IMR-90 (cell line): ENCODE results near the gene FGF6. TPM values are rescaled to one million over a fixed set of nuclear protein-coding genes. Genes with fewer than 3 reads are reported as not detected.
"Not testable (repeated sequence)": the region's sequence is repeated elsewhere in the genome, so short reads cannot be mapped to it uniquely, and the experiment has no call there.

Source experiments
- ATAC-seq: fragments of 200-7000 bp; cut with Tn5 transposase; 2 replicates; pipeline ENCODE4 v1.9.1; 2020; ENCODE audit warnings: low read depth, mild to moderate bottlenecking, moderate library complexity
- BruUV-seq: library from RNA; stranded (reverse); fragments of 400-500 nt; replicated peaks from 2 replicates; lab custom pipeline; 2021; lab: Mats Ljungman, UMichigan
- CTCF ChIA-PET: fragments of 300-600 bp; formaldehyde crosslinking; extraction: SDS; loops from one replicate; lab custom pipeline; 2021; ENCODE audit warnings: antibody characterized with exemption; lab: Yijun Ruan, JAX
- POLR2A ChIA-PET: fragments of 300-600 bp; sonication (Branson Sonifier 250); formaldehyde crosslinking; loops from one replicate; lab custom pipeline; 2022; ENCODE audit warnings: antibody characterized with exemption; ENCODE audit not compliant: unreplicated experiment; lab: Charles Lee
- DNase-seq: peaks from one replicate; pipeline ENCODE4 v3.0.0; 2013
- H2AFZ ChIP-seq: replicated peaks from 2 replicates; pipeline ENCODE3; 2013; ENCODE audit warnings: low read length, mild to moderate bottlenecking; ENCODE audit not compliant: poor library complexity
- H2AK5ac ChIP-seq: 2 replicates; pipeline ENCODE4 v1.6.1; 2013; ENCODE audit warnings: low read depth, low read length, inconsistent platforms
- H2AK9ac ChIP-seq: replicated peaks from 2 replicates; pipeline ENCODE3; 2013; ENCODE audit warnings: mild to moderate bottlenecking, low read depth, low read length, moderate library complexity; ENCODE audit not compliant: poor library complexity
- H2BK120ac ChIP-seq: 2 replicates; pipeline ENCODE4 v1.6.1; 2013; ENCODE audit warnings: low read depth, low read length, inconsistent platforms
- H2BK15ac ChIP-seq: 3 replicates; pipeline ENCODE4 v1.6.1; 2013; ENCODE audit warnings: low read depth, low read length, inconsistent platforms
- H2BK20ac ChIP-seq: 2 replicates; pipeline ENCODE4 v1.6.1; 2013; ENCODE audit warnings: low read depth, mild to moderate bottlenecking, inconsistent platforms, low read length, moderate library complexity
- H2BK5ac ChIP-seq: 2 replicates; pipeline ENCODE4 v1.6.1; 2013; ENCODE audit warnings: mild to moderate bottlenecking, low read depth, low read length, inconsistent platforms; ENCODE audit not compliant: poor library complexity, severe bottlenecking
- H3K14ac ChIP-seq: replicated peaks from 2 replicates; pipeline ENCODE4 v1.6.1; 2013; ENCODE audit warnings: low read depth, low read length, inconsistent platforms
- H3K18ac ChIP-seq: 2 replicates; pipeline ENCODE4 v1.6.1; 2013; ENCODE audit warnings: low read depth, low read length, control low read depth
- H3K23ac ChIP-seq: 2 replicates; pipeline ENCODE4 v1.6.1; 2013; ENCODE audit warnings: low read depth, low read length, inconsistent platforms
- H3K27ac ChIP-seq: 2 replicates; pipeline ENCODE4 v1.5.1; 2013; ENCODE audit warnings: mild to moderate bottlenecking, control low read depth, low read length; ENCODE audit not compliant: insufficient read depth
- H3K27me3 ChIP-seq: 2 replicates; pipeline ENCODE4 v1.6.1; 2013; ENCODE audit warnings: low read length; ENCODE audit not compliant: control insufficient read depth, insufficient read depth
- H3K36me3 ChIP-seq: 2 replicates; pipeline ENCODE4 v1.6.1; 2013; ENCODE audit warnings: low read length, mixed read lengths; ENCODE audit not compliant: control insufficient read depth, insufficient read depth
- H3K4ac ChIP-seq: 2 replicates; pipeline ENCODE4 v1.6.1; 2013; ENCODE audit warnings: low read depth, low read length, inconsistent platforms
- H3K4me1 ChIP-seq: 2 replicates; pipeline ENCODE4 v1.6.1; 2013; ENCODE audit warnings: low read length, mixed read lengths; ENCODE audit not compliant: control insufficient read depth, insufficient read depth
- H3K4me2 ChIP-seq: 2 replicates; pipeline ENCODE4 v1.6.1; 2013; ENCODE audit warnings: low read depth, mild to moderate bottlenecking, control low read depth, low read length, moderate library complexity
- H3K4me3 ChIP-seq: 2 replicates; pipeline ENCODE4 v1.5.1; 2013; ENCODE audit warnings: low read depth, mild to moderate bottlenecking, control low read depth, low read length, moderate library complexity; ENCODE audit not compliant: insufficient read depth
- H3K56ac ChIP-seq: 2 replicates; pipeline ENCODE4 v1.6.1; 2013; ENCODE audit warnings: low read length, inconsistent platforms; ENCODE audit not compliant: insufficient read depth; ENCODE audit errors: extremely low read depth
- H3K79me1 ChIP-seq, 2 experiments: 2 replicates each; pipeline ENCODE4 v1.6.1; 2013; ENCODE audit warnings: low read length in 2 of 2, inconsistent platforms in 1 of 2, low read depth in 1 of 2
- H3K9ac ChIP-seq: 2 replicates; pipeline ENCODE4 v1.6.1; 2013; ENCODE audit warnings: low read depth, low read length, control low read depth
- H3K9me1 ChIP-seq: 2 replicates; pipeline ENCODE4 v1.6.1; 2013; ENCODE audit warnings: low read length, inconsistent platforms; ENCODE audit not compliant: insufficient read depth
- H3K9me3 ChIP-seq: 2 replicates; pipeline ENCODE4 v1.6.1; 2013; ENCODE audit warnings: low read length; ENCODE audit not compliant: control insufficient read depth, insufficient read depth
- H4K20me1 ChIP-seq: 2 replicates; pipeline ENCODE4 v1.6.1; 2013; ENCODE audit warnings: low read length, inconsistent platforms; ENCODE audit not compliant: insufficient read depth
- H4K5ac ChIP-seq: 2 replicates; pipeline ENCODE4 v1.6.1; 2013; ENCODE audit warnings: mild to moderate bottlenecking, low read depth, low read length, control low read depth
- H4K8ac ChIP-seq, 2 experiments: 2 replicates each; pipeline ENCODE4 v1.6.1; 2013; ENCODE audit warnings: low read depth in 2 of 2, low read length in 2 of 2, control low read depth in 1 of 2, inconsistent platforms in 1 of 2
- H4K91ac ChIP-seq: 2 replicates; pipeline ENCODE4 v1.6.1; 2013; ENCODE audit warnings: low read depth, low read length, inconsistent platforms; ENCODE audit not compliant: insufficient read depth
- BHLHE40 ChIP-seq: fragments of 150-350 bp; IDR thresholded peaks from 2 replicates; pipeline ENCODE4 v1.6.1; 2016; ENCODE audit warnings: mild to moderate bottlenecking, low read depth, low read length
- CEBPB ChIP-seq: IDR thresholded peaks from 2 replicates; pipeline ENCODE4 v1.6.1; 2012; ENCODE audit warnings: low read depth, low read length, improper control_type of control experiment
- CHD1 ChIP-seq: IDR thresholded peaks from 2 replicates; pipeline ENCODE4 v1.6.1; 2012; ENCODE audit warnings: low read depth, low read length, improper control_type of control experiment
- ELK1 ChIP-seq: fragments of 150-350 bp; IDR thresholded peaks from 2 replicates; pipeline ENCODE4 v1.6.1; 2016; ENCODE audit warnings: low read depth, mild to moderate bottlenecking, low read length, moderate library complexity, borderline replicate concordance
- MXI1 ChIP-seq: IDR thresholded peaks from 2 replicates; pipeline ENCODE4 v1.6.1; 2012; ENCODE audit warnings: low read depth, mild to moderate bottlenecking, low read length, moderate library complexity, borderline replicate concordance
- RCOR1 ChIP-seq: IDR thresholded peaks from 2 replicates; pipeline ENCODE4 v1.6.1; 2012; ENCODE audit warnings: mild to moderate bottlenecking, low read length, improper control_type of control experiment; ENCODE audit not compliant: insufficient replicate concordance
- WGBS, 2 experiments: methylation state at CpG; one replicate each; pipeline versions ENCODE4 v1.1.5 to v1.1.7; 2013; ENCODE audit warnings: missing lambda C conversion rate in 2 of 2; ENCODE audit not compliant: insufficient read length in 1 of 2; ENCODE audit errors: extremely low coverage in 2 of 2; 5-methylcytosine and 5-hydroxymethylcytosine counted together
- dilution Hi-C: fragments of 300-500 bp; cut with HindIII; formaldehyde crosslinking; loops from one replicate; pipeline ENCODE4 v1.14.3; 2018; ENCODE audit warnings: low sequenced_read_pairs; ENCODE audit not compliant: unreplicated experiment
- in situ Hi-C: fragments of 300-500 bp; cut with MboI; formaldehyde crosslinking; loops from 3 replicates; pipeline ENCODE4 v1.14.3; 2019; ENCODE audit warnings: low sequenced_read_pairs, inconsistent platforms, mixed read lengths
- intact Hi-C: fragments of 100-400 bp; cut with micrococcal nuclease; formaldehyde crosslinking; loops from 2 replicates; pipeline ENCODE4 v1.10.0; 2022
- polyA plus RNA-seq, 3 experiments: library from polyadenylated mRNA; depleted of rRNA; stranded (reverse); fragments of >200 nt; gene quantifications; 2 replicates each; pipeline ENCODE4 v1.2.3, GENCODE V29; 2012; ENCODE audit warnings: low replicate concordance in 1 of 3
- total RNA-seq: library from RNA; depleted of rRNA; stranded (reverse); fragments of >200 nt; gene quantifications from 2 replicates; pipeline ENCODE4 v1.2.3, GENCODE V29; 2012
- TF ChIP-seq, protein P1 (sequence below): conservative IDR thresholded peaks from 2 replicates; pipeline ENCODE4 v1.5.1; 2012; ENCODE audit warnings: mild to moderate bottlenecking, low read depth, low read length, improper control_type of control experiment

FGF6 gene
- total and polyA plus RNA-seq, 2 of the 4 experiments (the other 2 are of a cell fraction), result not detected

DNA sequence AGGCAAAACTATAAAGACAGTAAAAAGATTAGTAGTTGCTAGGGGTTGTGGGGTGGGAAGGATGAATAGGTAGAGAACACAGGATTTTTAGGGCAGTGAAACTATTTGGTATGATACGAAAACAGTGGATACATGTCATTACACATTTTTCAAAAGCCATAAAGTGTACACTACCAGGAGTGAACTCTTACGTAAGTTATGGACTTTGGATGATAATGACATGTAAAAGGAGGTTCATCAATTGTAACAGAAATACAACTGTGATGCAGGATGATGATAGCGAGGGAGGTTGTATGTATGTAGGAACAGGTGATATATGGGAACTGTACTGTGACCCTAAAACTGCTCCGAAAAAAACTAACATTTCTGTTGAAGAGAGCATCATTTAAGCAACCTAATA lies 15.1 kb upstream of the FGF6 start:
- no peak overlapping the region for H3K4me2 ChIP-seq
- no peak overlapping the region for H3K9ac ChIP-seq
- H2AFZ ChIP-seq, result no peak overlapping the region
- in situ Hi-C loops (no loop called here), intact Hi-C loops (no loop called here), dilution Hi-C loops (no loop called here)
- no peak overlapping the region for H2BK15ac ChIP-seq
- WGBS, 2 experiments, result no CpG with 5 or more reads among the region's 4 CpGs
- H3K9me1 ChIP-seq, result no peaks in the 10 kb centered on the region
- no peaks in the 10 kb centered on the region for H3K4me1 ChIP-seq
- H2BK120ac ChIP-seq, result no peak overlapping the region
- no peak overlapping the region for H3K4ac ChIP-seq
- no peak for TF ChIP-seq ELK1
- TF ChIP-seq MXI1, result no peak
- no peak for TF ChIP-seq CHD1
- no peak for TF ChIP-seq BHLHE40
- 0 out of 2 replicates have a peak, but pooled peaks have one; percentile 3 for TF ChIP-seq CEBPB
- TF ChIP-seq, protein P1, sequence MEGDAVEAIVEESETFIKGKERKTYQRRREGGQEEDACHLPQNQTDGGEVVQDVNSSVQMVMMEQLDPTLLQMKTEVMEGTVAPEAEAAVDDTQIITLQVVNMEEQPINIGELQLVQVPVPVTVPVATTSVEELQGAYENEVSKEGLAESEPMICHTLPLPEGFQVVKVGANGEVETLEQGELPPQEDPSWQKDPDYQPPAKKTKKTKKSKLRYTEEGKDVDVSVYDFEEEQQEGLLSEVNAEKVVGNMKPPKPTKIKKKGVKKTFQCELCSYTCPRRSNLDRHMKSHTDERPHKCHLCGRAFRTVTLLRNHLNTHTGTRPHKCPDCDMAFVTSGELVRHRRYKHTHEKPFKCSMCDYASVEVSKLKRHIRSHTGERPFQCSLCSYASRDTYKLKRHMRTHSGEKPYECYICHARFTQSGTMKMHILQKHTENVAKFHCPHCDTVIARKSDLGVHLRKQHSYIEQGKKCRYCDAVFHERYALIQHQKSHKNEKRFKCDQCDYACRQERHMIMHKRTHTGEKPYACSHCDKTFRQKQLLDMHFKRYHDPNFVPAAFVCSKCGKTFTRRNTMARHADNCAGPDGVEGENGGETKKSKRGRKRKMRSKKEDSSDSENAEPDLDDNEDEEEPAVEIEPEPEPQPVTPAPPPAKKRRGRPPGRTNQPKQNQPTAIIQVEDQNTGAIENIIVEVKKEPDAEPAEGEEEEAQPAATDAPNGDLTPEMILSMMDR, result no peak
- TF ChIP-seq RCOR1, result no peak
- DNase-seq (no peak), ATAC-seq (no peak)
- no peak overlapping the region for H2BK20ac ChIP-seq
- H3K27me3 ChIP-seq, result no peaks in the 10 kb centered on the region
- no peak overlapping the region for H2AK9ac ChIP-seq
- H3K18ac ChIP-seq, result no peak overlapping the region
- H3K4me3 ChIP-seq, result no peak overlapping the region
- H4K8ac ChIP-seq, result no peak overlapping the region
- no peaks in the 10 kb centered on the region for H3K36me3 ChIP-seq
- H3K56ac ChIP-seq, result no peak overlapping the region
- no peak overlapping the region for H3K14ac ChIP-seq
- H3K9me3 ChIP-seq, result no peaks in the 10 kb centered on the region
- H2AK5ac ChIP-seq, result no peak overlapping the region
- H4K91ac ChIP-seq, result no peak overlapping the region
- no peak overlapping the region for H3K27ac ChIP-seq
- BruUV-seq, result no TSS peak
- no peak overlapping the region for H2BK5ac ChIP-seq
- no peaks in the 10 kb centered on the region for H4K20me1 ChIP-seq
- no peak overlapping the region for H3K23ac ChIP-seq
- ChIA-PET CTCF (no interaction called here), POLR2A (no interaction called here)
- H4K5ac ChIP-seq, result no peak overlapping the region
- no peaks in the 10 kb centered on the region for H3K79me1 ChIP-seq

GRCh38 chr12:4455849-4456248 lies 10.2 kb upstream of the FGF6 start:
- H4K20me1 ChIP-seq, POLR2A ChIA-PET, CTCF ChIA-PET, H2AK5ac ChIP-seq, H3K23ac ChIP-seq, H3K79me1 ChIP-seq, H4K8ac ChIP-seq, H3K56ac ChIP-seq, H4K91ac ChIP-seq, H3K4me1 ChIP-seq, H4K5ac ChIP-seq, H3K9me3 ChIP-seq, ATAC-seq, intact Hi-C loops, DNase-seq, H3K18ac ChIP-seq, H3K4me3 ChIP-seq, H3K14ac ChIP-seq, H3K9ac ChIP-seq, H2BK120ac ChIP-seq, in situ Hi-C loops, H2BK5ac ChIP-seq, H3K36me3 ChIP-seq, H2AK9ac ChIP-seq, H2AFZ ChIP-seq, dilution Hi-C loops, BruUV-seq, H2BK15ac ChIP-seq, H2BK20ac ChIP-seq, H3K4ac ChIP-seq, H3K27ac ChIP-seq, H3K4me2 ChIP-seq, H3K9me1 ChIP-seq: not testable (repeated sequence)
- WGBS, 2 experiments, result no CpG with 5 or more reads among the region's 4 CpGs
- H3K27me3 ChIP-seq, result peaks cover 13% of the 10 kb centered on the region
